Gastrocnemius medialis (tissue), 4 donors: ENCODE results near the gene DMRT3. TPM values are rescaled to one million over a fixed set of nuclear protein-coding genes. Genes with fewer than 3 reads are reported as not detected.
A peak's percentile ranks its signal among the peaks of the same experiment; 100 is the strongest.

Experiments used
- ATAC-seq, 2 donors: fragments of 150-250 bp; one replicate each; pipeline ENCODE4 v1.9.1; 2016
- DNase-seq, 2 donors: peaks; one replicate each; pipeline ENCODE4 v3.0.0-alpha.2; 2019
- H3K27ac ChIP-seq, 4 donors: fragments of 200-600 bp; sonication (generic); 1 replicate in 1 of 4; 2 replicates in 3 of 4; pipeline ENCODE4 v1.5.1; 2016 to 2018; ENCODE audit warnings: mild to moderate bottlenecking in 2 of 4, moderate library complexity in 1 of 4
- H3K27me3 ChIP-seq, 3 donors: fragments of 200-600 bp; sonication (generic) in 2 of 3; 1 replicate in 1 of 3; 2 replicates in 2 of 3; pipeline versions ENCODE4 v1.5.1 to v1.6.0; 2016 to 2019; ENCODE audit warnings: mild to moderate bottlenecking in 1 of 3, moderate library complexity in 1 of 3
- H3K36me3 ChIP-seq, 2 donors: fragments of 200-600 bp; sonication (generic) in 1 of 2; one replicate each; pipeline ENCODE4 v1.5.1; 2017 to 2018
- H3K4me1 ChIP-seq, 2 donors: fragments of 200-600 bp; sonication (generic) in 1 of 2; one replicate each; pipeline ENCODE4 v1.5.1; 2016 to 2017; ENCODE audit warnings: mild to moderate bottlenecking in 2 of 2
- H3K4me3 ChIP-seq, 4 donors: fragments of 200-600 bp; sonication (generic) in 3 of 4; 1 replicate in 1 of 4; 2 replicates in 3 of 4; pipeline ENCODE4 v1.5.1; 2016 to 2019; ENCODE audit warnings: mild to moderate bottlenecking in 2 of 4
- H3K9me3 ChIP-seq, 3 donors: fragments of 200-600 bp; sonication (generic) in 2 of 3; 1 replicate in 1 of 3; 2 replicates in 2 of 3; pipeline ENCODE4 v1.5.1; 2016 to 2019
- CTCF ChIP-seq, 5 experiments: fragments of 450-650 bp in 3 of 5; fragments of 200-600 bp in 2 of 5; sonication (generic) in 2 of 5; IDR thresholded peaks in 4 of 5; conservative IDR thresholded peaks in 1 of 5; 1 replicate in 4 of 5; 2 replicates in 1 of 5; pipeline ENCODE4 v1.5.1; 2016 to 2019; ENCODE audit warnings: antibody characterized with exemption in 5 of 5, mild to moderate bottlenecking in 3 of 5, moderate library complexity in 3 of 5
- POLR2A ChIP-seq, 2 donors: fragments of 450-650 bp; IDR thresholded peaks; one replicate each; pipeline ENCODE4 v1.6.1; 2017; ENCODE audit warnings: antibody characterized with exemption in 2 of 2, mild to moderate bottlenecking in 2 of 2, moderate library complexity in 2 of 2
- in situ Hi-C, 4 donors: fragments of 200-750 bp; cut with MboI; loops; one replicate each; pipeline versions ENCODE4 v1.15.0 to v1.8.0; 2017; ENCODE audit warnings: low sequenced_read_pairs in 4 of 4
- intact Hi-C: fragments of 100-400 bp; cut with DNase I; formaldehyde crosslinking; loops from one replicate; pipeline ENCODE4 v1.15.1; 2023; ENCODE audit warnings: low total_unique reads
- total RNA-seq, 4 donors: library from RNA; depleted of rRNA; stranded (reverse); fragments of >200 nt; gene quantifications; one replicate each; pipeline versions ENCODE4 v1.1.0 to v1.2.3, GENCODE V29; 2016

DMRT3 gene
- under 1 TPM; 0.24 to 0.36 (median 0.31) TPM for total RNA-seq

- H3K4me1 ChIP-seq = peaks cover 7% of the 10 kb centered on the region in 2 donors
- TF ChIP-seq CTCF (IDR thresholded peaks at IDR 0.05 in 4 of 5, conservative IDR thresholded peaks at IDR 0.05 in 1 of 5) (no peak), POLR2A (IDR thresholded peaks at IDR 0.05) (no peak)
- no peaks in the 10 kb centered on the region for H3K9me3 ChIP-seq
- H3K27ac ChIP-seq = peak within 1 kb of the TSS; percentile 29 to 59 (median 45)
- no peak for DNase-seq
- no peaks in the 10 kb centered on the region for H3K36me3 ChIP-seq
- no peak for ATAC-seq
- in situ Hi-C loops = no loop called here
- H3K4me3 ChIP-seq = peak within 1 kb of the TSS; percentile 43 to 57 (median 46)
- H3K27me3 ChIP-seq = peaks cover 55 to 77% (median 62%) of the 10 kb centered on the region in 3 donors
- intact Hi-C loops = no loop called here
Measured at GRCh38 chr9:976258-976942, at the start of gene DMRT3. DMRT3 (plus strand) TSS chr9:976655; CDS start chr9:977002, 347 bp downstream.

- no peak for DNase-seq
- Histone ChIP-seq H3K27ac (no peak overlapping the region), H3K27me3 (no peaks in the 10 kb centered on the region), H3K36me3 (no peaks in the 10 kb centered on the region), H3K9me3 (no peaks in the 10 kb centered on the region), H3K4me3 (no peak overlapping the region), H3K4me1 (no peaks in the 10 kb centered on the region)
- TF ChIP-seq POLR2A (IDR thresholded peaks at IDR 0.05) (no peak), CTCF (IDR thresholded peaks at IDR 0.05 in 4 of 5, conservative IDR thresholded peaks at IDR 0.05 in 1 of 5) (no peak)
- in situ Hi-C loops (no loop called here), intact Hi-C loops (no loop called here)
- ATAC-seq = no peak
Measured at GRCh38 chr9:926976-927375, 49.5 kb upstream of the DMRT3 start.

- Histone ChIP-seq H3K4me1 (no peaks in the 10 kb centered on the region), H3K36me3 (no peaks in the 10 kb centered on the region), H3K9me3 (no peaks in the 10 kb centered on the region), H3K27ac (no peak overlapping the region), H3K27me3 (no peaks in the 10 kb centered on the region), H3K4me3 (no peak overlapping the region)
- DNase-seq = no peak
- in situ Hi-C loops = no loop called here
- TF ChIP-seq POLR2A (IDR thresholded peaks at IDR 0.05) = no peak
- no peak for TF ChIP-seq CTCF (IDR thresholded peaks at IDR 0.05 in 4 of 5, conservative IDR thresholded peaks at IDR 0.05 in 1 of 5)
- no peak for ATAC-seq
- intact Hi-C loops = no loop called here
Measured at GRCh38 chr9:928363-929042, 48.0 kb upstream of the DMRT3 start.

GRCh38 chr9:929719-930118 is 46.7 kb upstream of the DMRT3 start:
- no peaks in the 10 kb centered on the region for H3K4me1 ChIP-seq
- H3K4me3 ChIP-seq = no peak overlapping the region
- H3K36me3 ChIP-seq = no peaks in the 10 kb centered on the region
- intact Hi-C loops (no loop called here), in situ Hi-C loops (no loop called here)
- H3K27me3 ChIP-seq = no peaks in the 10 kb centered on the region
- ATAC-seq (no peak), DNase-seq (no peak)
- H3K27ac ChIP-seq = no peak overlapping the region
- H3K9me3 ChIP-seq = no peaks in the 10 kb centered on the region
- TF ChIP-seq POLR2A (IDR thresholded peaks at IDR 0.05) (no peak), CTCF (IDR thresholded peaks at IDR 0.05 in 4 of 5, conservative IDR thresholded peaks at IDR 0.05 in 1 of 5) (no peak)
